SK-N-SH treated with all-trans-retinoic acid at 6 μM for 48 hours (cell line): Measurements from ENCODE around the gene COL9A3.

ENCODE experiments used
- ATAC-seq: fragments of 200-7000 bp; cut with Tn5 transposase; 3 replicates; pipeline ENCODE4 v1.9.1; 2020; ENCODE audit warnings: mild to moderate bottlenecking, moderate library complexity
- BACH2 ChIP-seq: fragments of 250-450 bp; sonication (Bioruptor Pico); IDR thresholded peaks from 2 replicates; pipeline ENCODE4 v1.9.0; 2021; ENCODE audit warnings: mild to moderate bottlenecking, borderline replicate concordance
- CSDC2 ChIP-seq: fragments of 250-450 bp; sonication (Bioruptor Pico); IDR thresholded peaks from 2 replicates; pipeline ENCODE4 v1.5.0; 2020; ENCODE audit warnings: mild to moderate bottlenecking, moderate library complexity
- ESRRG ChIP-seq: fragments of 250-450 bp; sonication (Bioruptor Pico); IDR thresholded peaks from 2 replicates; pipeline ENCODE4 v1.6.1; 2021; ENCODE audit warnings: mild to moderate bottlenecking
- GLIS3 ChIP-seq: fragments of 250-450 bp; sonication (Bioruptor Pico); IDR thresholded peaks from 2 replicates; pipeline ENCODE4 v1.5.0; 2020; ENCODE audit warnings: mild to moderate bottlenecking, moderate library complexity
- ISL1 ChIP-seq: fragments of 250-450 bp; sonication (Bioruptor Pico); IDR thresholded peaks from 2 replicates; pipeline ENCODE4 v2.1.2; 2022; ENCODE audit warnings: mild to moderate bottlenecking, moderate library complexity
- OSR1 ChIP-seq: fragments of 250-450 bp; sonication (Bioruptor Pico); IDR thresholded peaks from 2 replicates; pipeline ENCODE4 v1.8.0; 2022; ENCODE audit warnings: moderate library complexity, mild to moderate bottlenecking, inconsistent platforms
- RARB ChIP-seq: fragments of 250-450 bp; sonication (Bioruptor Pico); IDR thresholded peaks from 2 replicates; pipeline ENCODE4 v1.8.0; 2021; ENCODE audit warnings: mild to moderate bottlenecking, moderate library complexity
- SNAI2 ChIP-seq: fragments of 250-450 bp; sonication (Bioruptor Pico); IDR thresholded peaks from 2 replicates; pipeline ENCODE4 v1.5.0; 2020; ENCODE audit warnings: mild to moderate bottlenecking, moderate library complexity
- TCF4 ChIP-seq: fragments of 250-450 bp; sonication (Bioruptor Pico); IDR thresholded peaks from 2 replicates; pipeline ENCODE4 v1.8.0; 2021; ENCODE audit warnings: mild to moderate bottlenecking, moderate library complexity, borderline replicate concordance
- TOX ChIP-seq: fragments of 250-450 bp; sonication (Bioruptor Pico); IDR thresholded peaks from 2 replicates; pipeline ENCODE4 v1.8.0; 2021; ENCODE audit warnings: mild to moderate bottlenecking, moderate library complexity, borderline replicate concordance
- ZC3H10 ChIP-seq: fragments of 250-450 bp; sonication (Bioruptor Pico); IDR thresholded peaks from 2 replicates; pipeline ENCODE4 v1.5.1; 2021; ENCODE audit warnings: mild to moderate bottlenecking, moderate library complexity
- ZFP3 ChIP-seq: fragments of 250-450 bp; sonication (Bioruptor Pico); IDR thresholded peaks from 2 replicates; pipeline ENCODE4 v1.5.0; 2020; ENCODE audit warnings: mild to moderate bottlenecking, moderate library complexity
- ZFP30 ChIP-seq: fragments of 450-650 bp; formaldehyde crosslinking; IDR thresholded peaks from 2 replicates; pipeline ENCODE4 v1.5.0; 2022; ENCODE audit warnings: mild to moderate bottlenecking, moderate library complexity
- ZNF565 ChIP-seq: fragments of 450-650 bp; formaldehyde crosslinking; conservative IDR thresholded peaks from 2 replicates; pipeline ENCODE4 v1.5.0; 2020; ENCODE audit warnings: low read depth, mild to moderate bottlenecking, moderate library complexity
- ZNF70 ChIP-seq: fragments of 450-650 bp; formaldehyde crosslinking; IDR thresholded peaks from 2 replicates; pipeline ENCODE4 v1.5.0; 2020; ENCODE audit warnings: mild to moderate bottlenecking, moderate library complexity
- ZNF8 ChIP-seq: fragments of 450-650 bp; formaldehyde crosslinking; IDR thresholded peaks from 2 replicates; pipeline ENCODE4 v1.5.0; 2020; ENCODE audit warnings: mild to moderate bottlenecking, moderate library complexity
- TF ChIP-seq, protein P1 (sequence below): fragments of 250-450 bp; sonication (Bioruptor Pico); IDR thresholded peaks from 2 replicates; pipeline ENCODE4 v1.5.0; 2020; ENCODE audit warnings: mild to moderate bottlenecking, moderate library complexity
- TF ChIP-seq, protein P2 (sequence below): fragments of 250-450 bp; sonication (Bioruptor Pico); IDR thresholded peaks from 2 replicates; pipeline ENCODE4 v1.8.0; 2021; ENCODE audit warnings: low read depth, mild to moderate bottlenecking, moderate library complexity, borderline replicate concordance
- TF ChIP-seq, protein P3 (sequence below): fragments of 250-450 bp; sonication (Bioruptor Pico); IDR thresholded peaks from 2 replicates; pipeline ENCODE4 v1.5.1; 2020; ENCODE audit warnings: low read depth, mild to moderate bottlenecking, moderate library complexity
- TF ChIP-seq, protein P4 (sequence below): fragments of 250-450 bp; sonication (Bioruptor Pico); IDR thresholded peaks from 2 replicates; pipeline ENCODE4 v1.8.0; 2020; ENCODE audit warnings: mild to moderate bottlenecking, moderate library complexity, borderline replicate concordance
- TF ChIP-seq, protein P5 (sequence below): fragments of 250-450 bp; sonication (Bioruptor Pico); IDR thresholded peaks from 2 replicates; pipeline ENCODE4 v1.5.1; 2021; ENCODE audit warnings: mild to moderate bottlenecking, moderate library complexity

Gene COL9A3

DNA sequence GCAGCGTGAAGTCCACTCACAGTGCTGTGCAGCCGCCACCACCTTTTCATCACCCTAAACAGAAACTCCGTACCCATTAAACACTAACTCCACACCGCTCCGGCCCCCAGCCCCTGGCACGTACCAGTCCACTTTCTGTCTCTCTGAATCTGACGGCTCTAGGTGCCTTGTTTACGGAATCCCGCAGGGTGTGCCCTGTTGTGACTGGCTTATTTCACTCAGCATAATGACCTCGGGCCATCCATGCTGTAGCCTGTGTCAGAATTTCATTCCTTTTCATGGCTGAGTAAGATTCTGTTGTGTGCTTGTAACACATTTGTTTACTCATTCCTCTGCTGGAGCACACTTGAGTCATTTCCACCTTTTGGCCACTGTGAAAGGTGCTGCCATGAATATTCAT lies 26.8 kb downstream of the COL9A3 start:
- no peak for ATAC-seq
- TF ChIP-seq, protein P1, sequence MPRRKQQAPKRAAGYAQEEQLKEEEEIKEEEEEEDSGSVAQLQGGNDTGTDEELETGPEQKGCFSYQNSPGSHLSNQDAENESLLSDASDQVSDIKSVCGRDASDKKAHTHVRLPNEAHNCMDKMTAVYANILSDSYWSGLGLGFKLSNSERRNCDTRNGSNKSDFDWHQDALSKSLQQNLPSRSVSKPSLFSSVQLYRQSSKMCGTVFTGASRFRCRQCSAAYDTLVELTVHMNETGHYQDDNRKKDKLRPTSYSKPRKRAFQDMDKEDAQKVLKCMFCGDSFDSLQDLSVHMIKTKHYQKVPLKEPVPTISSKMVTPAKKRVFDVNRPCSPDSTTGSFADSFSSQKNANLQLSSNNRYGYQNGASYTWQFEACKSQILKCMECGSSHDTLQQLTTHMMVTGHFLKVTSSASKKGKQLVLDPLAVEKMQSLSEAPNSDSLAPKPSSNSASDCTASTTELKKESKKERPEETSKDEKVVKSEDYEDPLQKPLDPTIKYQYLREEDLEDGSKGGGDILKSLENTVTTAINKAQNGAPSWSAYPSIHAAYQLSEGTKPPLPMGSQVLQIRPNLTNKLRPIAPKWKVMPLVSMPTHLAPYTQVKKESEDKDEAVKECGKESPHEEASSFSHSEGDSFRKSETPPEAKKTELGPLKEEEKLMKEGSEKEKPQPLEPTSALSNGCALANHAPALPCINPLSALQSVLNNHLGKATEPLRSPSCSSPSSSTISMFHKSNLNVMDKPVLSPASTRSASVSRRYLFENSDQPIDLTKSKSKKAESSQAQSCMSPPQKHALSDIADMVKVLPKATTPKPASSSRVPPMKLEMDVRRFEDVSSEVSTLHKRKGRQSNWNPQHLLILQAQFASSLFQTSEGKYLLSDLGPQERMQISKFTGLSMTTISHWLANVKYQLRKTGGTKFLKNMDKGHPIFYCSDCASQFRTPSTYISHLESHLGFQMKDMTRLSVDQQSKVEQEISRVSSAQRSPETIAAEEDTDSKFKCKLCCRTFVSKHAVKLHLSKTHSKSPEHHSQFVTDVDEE (CRISPR knock-in tag) = no peak
- TF ChIP-seq ZFP3 (no peak), BACH2 (CRISPR knock-in tag) (no peak), ZNF565 (CRISPR knock-in tag) (no peak), TOX (CRISPR knock-in tag) (no peak), CSDC2 (no peak), TCF4 (no peak), GLIS3 (CRISPR knock-in tag) (no peak), ISL1 (CRISPR knock-in tag) (no peak), ESRRG (CRISPR knock-in tag) (no peak), ZNF8 (CRISPR knock-in tag) (no peak), ZC3H10 (CRISPR knock-in tag) (no peak), ZFP30 (CRISPR knock-in tag) (no peak), ZNF70 (CRISPR knock-in tag) (no peak)
- TF ChIP-seq, protein P2, sequence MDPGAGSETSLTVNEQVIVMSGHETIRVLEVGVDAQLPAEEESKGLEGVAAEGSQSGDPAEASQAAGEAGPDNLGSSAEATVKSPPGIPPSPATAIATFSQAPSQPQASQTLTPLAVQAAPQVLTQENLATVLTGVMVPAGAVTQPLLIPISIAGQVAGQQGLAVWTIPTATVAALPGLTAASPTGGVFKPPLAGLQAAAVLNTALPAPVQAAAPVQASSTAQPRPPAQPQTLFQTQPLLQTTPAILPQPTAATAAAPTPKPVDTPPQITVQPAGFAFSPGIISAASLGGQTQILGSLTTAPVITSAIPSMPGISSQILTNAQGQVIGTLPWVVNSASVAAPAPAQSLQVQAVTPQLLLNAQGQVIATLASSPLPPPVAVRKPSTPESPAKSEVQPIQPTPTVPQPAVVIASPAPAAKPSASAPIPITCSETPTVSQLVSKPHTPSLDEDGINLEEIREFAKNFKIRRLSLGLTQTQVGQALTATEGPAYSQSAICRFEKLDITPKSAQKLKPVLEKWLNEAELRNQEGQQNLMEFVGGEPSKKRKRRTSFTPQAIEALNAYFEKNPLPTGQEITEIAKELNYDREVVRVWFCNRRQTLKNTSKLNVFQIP = no peak
- TF ChIP-seq, protein P3, sequence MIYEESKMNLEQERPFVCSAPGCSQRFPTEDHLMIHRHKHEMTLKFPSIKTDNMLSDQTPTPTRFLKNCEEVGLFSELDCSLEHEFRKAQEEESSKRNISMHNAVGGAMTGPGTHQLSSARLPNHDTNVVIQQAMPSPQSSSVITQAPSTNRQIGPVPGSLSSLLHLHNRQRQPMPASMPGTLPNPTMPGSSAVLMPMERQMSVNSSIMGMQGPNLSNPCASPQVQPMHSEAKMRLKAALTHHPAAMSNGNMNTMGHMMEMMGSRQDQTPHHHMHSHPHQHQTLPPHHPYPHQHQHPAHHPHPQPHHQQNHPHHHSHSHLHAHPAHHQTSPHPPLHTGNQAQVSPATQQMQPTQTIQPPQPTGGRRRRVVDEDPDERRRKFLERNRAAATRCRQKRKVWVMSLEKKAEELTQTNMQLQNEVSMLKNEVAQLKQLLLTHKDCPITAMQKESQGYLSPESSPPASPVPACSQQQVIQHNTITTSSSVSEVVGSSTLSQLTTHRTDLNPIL = no peak
- TF ChIP-seq, protein P4, sequence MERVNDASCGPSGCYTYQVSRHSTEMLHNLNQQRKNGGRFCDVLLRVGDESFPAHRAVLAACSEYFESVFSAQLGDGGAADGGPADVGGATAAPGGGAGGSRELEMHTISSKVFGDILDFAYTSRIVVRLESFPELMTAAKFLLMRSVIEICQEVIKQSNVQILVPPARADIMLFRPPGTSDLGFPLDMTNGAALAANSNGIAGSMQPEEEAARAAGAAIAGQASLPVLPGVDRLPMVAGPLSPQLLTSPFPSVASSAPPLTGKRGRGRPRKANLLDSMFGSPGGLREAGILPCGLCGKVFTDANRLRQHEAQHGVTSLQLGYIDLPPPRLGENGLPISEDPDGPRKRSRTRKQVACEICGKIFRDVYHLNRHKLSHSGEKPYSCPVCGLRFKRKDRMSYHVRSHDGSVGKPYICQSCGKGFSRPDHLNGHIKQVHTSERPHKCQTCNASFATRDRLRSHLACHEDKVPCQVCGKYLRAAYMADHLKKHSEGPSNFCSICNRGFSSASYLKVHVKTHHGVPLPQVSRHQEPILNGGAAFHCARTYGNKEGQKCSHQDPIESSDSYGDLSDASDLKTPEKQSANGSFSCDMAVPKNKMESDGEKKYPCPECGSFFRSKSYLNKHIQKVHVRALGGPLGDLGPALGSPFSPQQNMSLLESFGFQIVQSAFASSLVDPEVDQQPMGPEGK = no peak

DNA sequence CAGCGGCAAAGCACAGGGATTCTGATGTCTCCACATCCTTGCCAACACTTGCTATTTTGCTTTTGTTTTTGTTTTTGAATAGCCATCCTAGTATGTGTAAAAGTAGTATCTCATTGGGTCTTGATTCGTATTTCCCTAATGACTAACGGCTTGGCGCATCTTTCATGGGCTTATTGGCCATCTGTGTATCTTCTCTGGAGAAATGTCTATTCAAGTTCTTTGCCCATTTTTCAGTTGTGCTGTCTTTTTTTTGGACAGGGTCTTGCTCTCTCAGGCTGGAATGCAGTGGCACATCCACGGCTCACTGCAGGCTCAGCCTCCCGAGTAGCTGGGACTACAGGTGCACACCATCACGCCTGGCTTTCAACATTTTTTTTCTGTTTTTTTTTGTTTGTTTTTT lies 27.3 kb downstream of the COL9A3 start:
- no peak for ATAC-seq
- TF ChIP-seq RARB (CRISPR knock-in tag) = no peak
- TF ChIP-seq CSDC2 = no peak
- no peak for TF ChIP-seq ZFP3
- TF ChIP-seq, protein P2 = no peak

DNA sequence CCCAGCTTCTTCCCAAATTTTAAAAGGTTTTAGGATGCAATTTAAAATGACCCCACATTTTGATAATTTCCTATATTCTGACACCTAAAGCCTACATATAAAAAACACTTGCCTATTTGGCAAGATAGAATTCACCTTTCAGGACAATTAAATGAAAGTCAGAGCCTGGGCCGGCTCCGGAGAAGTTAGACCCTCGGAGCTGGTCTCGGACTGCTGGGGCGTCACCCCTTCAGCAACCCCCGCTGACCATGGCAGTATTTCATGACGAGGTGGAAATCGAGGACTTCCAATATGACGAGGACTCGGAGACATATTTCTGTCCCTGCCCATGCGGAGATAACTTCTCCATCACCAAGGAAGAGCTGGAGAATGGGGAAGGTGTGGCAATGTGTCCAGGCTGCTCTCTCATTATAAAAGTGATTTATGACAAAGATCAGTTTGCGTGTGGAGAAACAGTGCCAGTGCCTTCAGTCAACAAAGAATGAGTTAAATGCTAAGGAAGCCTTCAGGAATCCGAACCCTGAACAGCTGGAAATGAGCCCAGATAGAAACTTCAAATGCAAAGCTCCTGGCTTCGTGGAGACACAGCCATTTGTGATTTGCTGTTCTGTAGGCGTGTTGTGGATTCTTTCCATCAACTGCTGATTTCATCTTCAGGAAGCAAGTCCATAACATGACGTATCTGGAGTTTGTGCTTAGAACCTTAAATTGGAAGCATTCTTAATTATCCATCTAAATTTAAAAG lies 28.7 kb downstream of the COL9A3 start:
- no peak for ATAC-seq
- TF ChIP-seq ZNF8 (CRISPR knock-in tag) = no peak
- no peak for TF ChIP-seq ISL1 (CRISPR knock-in tag)
- TF ChIP-seq ZC3H10 (CRISPR knock-in tag) = no peak
- TF ChIP-seq CSDC2 = no peak
- TF ChIP-seq, protein P5, sequence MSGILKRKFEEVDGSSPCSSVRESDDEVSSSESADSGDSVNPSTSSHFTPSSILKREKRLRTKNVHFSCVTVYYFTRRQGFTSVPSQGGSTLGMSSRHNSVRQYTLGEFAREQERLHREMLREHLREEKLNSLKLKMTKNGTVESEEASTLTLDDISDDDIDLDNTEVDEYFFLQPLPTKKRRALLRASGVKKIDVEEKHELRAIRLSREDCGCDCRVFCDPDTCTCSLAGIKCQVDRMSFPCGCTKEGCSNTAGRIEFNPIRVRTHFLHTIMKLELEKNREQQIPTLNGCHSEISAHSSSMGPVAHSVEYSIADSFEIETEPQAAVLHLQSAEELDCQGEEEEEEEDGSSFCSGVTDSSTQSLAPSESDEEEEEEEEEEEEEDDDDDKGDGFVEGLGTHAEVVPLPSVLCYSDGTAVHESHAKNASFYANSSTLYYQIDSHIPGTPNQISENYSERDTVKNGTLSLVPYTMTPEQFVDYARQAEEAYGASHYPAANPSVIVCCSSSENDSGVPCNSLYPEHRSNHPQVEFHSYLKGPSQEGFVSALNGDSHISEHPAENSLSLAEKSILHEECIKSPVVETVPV (CRISPR knock-in tag) = no peak
- no peak for TF ChIP-seq ZNF565 (CRISPR knock-in tag)
- no peak for TF ChIP-seq SNAI2 (CRISPR knock-in tag)
- no peak for TF ChIP-seq ZNF70 (CRISPR knock-in tag)
- no peak for TF ChIP-seq ESRRG (CRISPR knock-in tag)
- TF ChIP-seq ZFP3 = no peak
- no peak for TF ChIP-seq OSR1 (CRISPR knock-in tag)
- TF ChIP-seq TCF4 = no peak
